CD4-positive, alpha-beta T cell treated with Interleukin-4 for 4 hours (primary cell): Measurements from ENCODE around the gene STARD5.

Experiments used
- DNase-seq: peaks from one replicate; pipeline ENCODE4 v3.0.0-alpha.2; 2020

The STARD5 gene

GRCh38 chr15:81310480-81310879 is 13.5 kb downstream of the STARD5 start:
- no peak for DNase-seq

GRCh38 chr15:81309647-81310450 is 14.1 kb downstream of the STARD5 start:
- DNase-seq, result no peak

GRCh38 chr15:81308260-81308659 is 15.7 kb downstream of the STARD5 start:
- no peak for DNase-seq

GRCh38 chr15:81304226-81304625 is 19.7 kb downstream of the STARD5 start:
- DNase-seq, result no peak

- peak; percentile 39 for DNase-seq
These were observed 20.4 kb downstream of the STARD5 start for GRCh38 chr15:81303244-81304225.

GRCh38 chr15:81302701-81303109 is 21.2 kb downstream of the STARD5 start:
- no peak for DNase-seq

- peak; percentile 34 for DNase-seq
These were observed 22.0 kb downstream of the STARD5 start for GRCh38 chr15:81301815-81302399.

- no peak for DNase-seq
These were observed 22.6 kb downstream of the STARD5 start for GRCh38 chr15:81301385-81301784.

GRCh38 chr15:81299630-81300273 is 24.2 kb downstream of the STARD5 start:
- DNase-seq, result no peak

- no peak for DNase-seq
These were observed 24.8 kb downstream of the STARD5 start for GRCh38 chr15:81299156-81299555.

- no peak for DNase-seq
These were observed 25.3 kb downstream of the STARD5 start for GRCh38 chr15:81298611-81299010.

- DNase-seq, result peak; percentile 49
These were observed 26.1 kb downstream of the STARD5 start for GRCh38 chr15:81297603-81298575.

- DNase-seq, result no peak
These were observed 26.8 kb downstream of the STARD5 start for GRCh38 chr15:81297147-81297572.

- DNase-seq, result peak; percentile 84
These were observed 27.3 kb downstream of the STARD5 start for GRCh38 chr15:81296673-81297072.

GRCh38 chr15:81296186-81296585 is 27.8 kb downstream of the STARD5 start:
- DNase-seq, result no peak

- no peak for DNase-seq
These were observed 28.3 kb downstream of the STARD5 start for GRCh38 chr15:81295486-81296121.

- DNase-seq, result no peak
These were observed 29.4 kb downstream of the STARD5 start for GRCh38 chr15:81294516-81294880.

GRCh38 chr15:81293728-81294515 is 30.0 kb downstream of the STARD5 start:
- peak; percentile 85 for DNase-seq

- DNase-seq, result peak; percentile 49
These were observed 31.4 kb downstream of the STARD5 start for GRCh38 chr15:81292523-81293001.

- DNase-seq, result no peak
These were observed 31.9 kb downstream of the STARD5 start for GRCh38 chr15:81291916-81292522.
